H1 (cell line): ENCODE results near the gene GFY. TPM values are rescaled to one million over a fixed set of nuclear protein-coding genes. Genes with fewer than 3 reads are reported as not detected.

Source experiments
- CTCF ChIA-PET: fragments of 300-600 bp; sonication (Branson Sonifier 250); formaldehyde crosslinking; loops from one replicate; lab custom pipeline; 2021; ENCODE audit not compliant: partially characterized antibody; lab: Charles Lee
- POLR2A ChIA-PET: fragments of 300-600 bp; sonication (Branson Sonifier 250); formaldehyde crosslinking; loops from one replicate; lab custom pipeline; 2021; ENCODE audit warnings: inconsistent platforms; ENCODE audit not compliant: partially characterized antibody; lab: Charles Lee
- DNase-seq, 2 experiments: peaks; one replicate each; pipeline versions ENCODE4 v3.0.0 to v3.0.0-alpha.2; 2010 to 2022; ENCODE audit warnings: low spot score in 2 of 2, low read depth in 1 of 2, mixed read lengths in 1 of 2
- FAIRE-seq: peaks from 2 replicates; lab custom pipeline; 2011; peaks lifted over from hg19 to GRCh38; lab: Jason Lieb, UNC
- H2AFZ ChIP-seq: 2 replicates; pipeline ENCODE4 v1.8.1; 2012; ENCODE audit warnings: low read length, inconsistent platforms
- H2AK5ac ChIP-seq: 2 replicates; pipeline ENCODE4 v1.6.1; 2013; ENCODE audit warnings: low read depth, low read length
- H2BK120ac ChIP-seq: replicated peaks from 2 replicates; pipeline ENCODE3; 2013; ENCODE audit warnings: low read depth, low read length, inconsistent platforms
- H2BK12ac ChIP-seq: 2 replicates; pipeline ENCODE4 v1.6.1; 2013; ENCODE audit warnings: low read depth, low read length
- H2BK15ac ChIP-seq: 2 replicates; pipeline ENCODE4 v1.6.1; 2013; ENCODE audit warnings: low read length
- H2BK20ac ChIP-seq: 2 replicates; pipeline ENCODE4 v1.6.1; 2013; ENCODE audit warnings: low read length
- H2BK5ac ChIP-seq: 2 replicates; pipeline ENCODE4 v1.6.1; 2013; ENCODE audit warnings: low read depth, low read length
- H3K14ac ChIP-seq: 2 replicates; pipeline ENCODE4 v1.6.1; 2013; ENCODE audit warnings: inconsistent platforms; ENCODE audit not compliant: insufficient read length
- H3K18ac ChIP-seq: 2 replicates; pipeline ENCODE4 v1.6.1; 2013; ENCODE audit warnings: low read length; ENCODE audit errors: extremely low read depth
- H3K23ac ChIP-seq: 2 replicates; pipeline ENCODE4 v1.6.1; 2013; ENCODE audit warnings: inconsistent platforms; ENCODE audit not compliant: insufficient read length
- H3K23me2 ChIP-seq: 2 replicates; pipeline ENCODE4 v1.6.1; 2013; ENCODE audit warnings: low read depth, low read length
- H3K27ac ChIP-seq: 2 replicates; pipeline ENCODE4 v1.6.1; 2011; ENCODE audit warnings: low read depth, low read length, inconsistent platforms
- H3K27me3 ChIP-seq, 4 experiments: replicated peaks in 1 of 4; 1 replicate in 1 of 4; 2 replicates in 3 of 4; pipeline versions ENCODE4 v1.6.1 to v1.8.1; 2011 to 2013; ENCODE audit warnings: low read length in 3 of 4, mild to moderate bottlenecking in 3 of 4, inconsistent platforms in 2 of 4, mixed read lengths in 2 of 4, moderate library complexity in 1 of 4; ENCODE audit not compliant: control insufficient read depth in 3 of 4, insufficient read depth in 3 of 4; ENCODE audit errors: extremely low read depth in 1 of 4
- H3K36me3 ChIP-seq, 4 experiments: 2 replicates each; pipeline versions ENCODE4 v1.6.1 to v1.8.1; 2011 to 2013; ENCODE audit warnings: mild to moderate bottlenecking in 4 of 4, low read length in 3 of 4, moderate library complexity in 2 of 4, control low read depth in 1 of 4, inconsistent platforms in 1 of 4; ENCODE audit not compliant: insufficient read depth in 4 of 4, control insufficient read depth in 2 of 4
- H3K4ac ChIP-seq: replicated peaks from 2 replicates; pipeline ENCODE3; 2013; ENCODE audit warnings: low read length, low read depth, mixed read lengths, inconsistent platforms; ENCODE audit not compliant: insufficient read length
- H3K4me1 ChIP-seq, 4 experiments: replicated peaks in 1 of 4; 1 replicate in 1 of 4; 2 replicates in 3 of 4; pipeline versions ENCODE4 v1.6.1 to v1.8.1; 2011 to 2013; ENCODE audit warnings: low read length in 3 of 4, inconsistent platforms in 2 of 4, mixed read lengths in 1 of 4; ENCODE audit not compliant: insufficient read depth in 4 of 4, control insufficient read depth in 3 of 4
- H3K4me2 ChIP-seq, 2 experiments: 2 replicates each; pipeline versions ENCODE4 v1.6.1 to v1.8.1; 2011 to 2013; ENCODE audit warnings: low read depth in 2 of 2, low read length in 2 of 2, control low read depth in 1 of 2, inconsistent platforms in 1 of 2, mild to moderate bottlenecking in 1 of 2; ENCODE audit not compliant: insufficient read depth in 1 of 2
- H3K4me3 ChIP-seq, 4 experiments: fragments of 200-600, 300-600 bp in 1 of 4; sonication (generic), shearing (Covaris generic), sonication (Bioruptor Twin) in 1 of 4; 2 replicates each; pipeline versions ENCODE4 v1.5.1 to v1.8.1; 2011 to 2016; ENCODE audit warnings: low read length in 4 of 4, low read depth in 3 of 4, control low read depth in 2 of 4, inconsistent platforms in 2 of 4, mild to moderate bottlenecking in 2 of 4, mixed read lengths in 1 of 4, moderate library complexity in 1 of 4; ENCODE audit not compliant: insufficient read depth in 2 of 4; ENCODE audit errors: extremely low read depth in 1 of 4
- H3K56ac ChIP-seq: replicated peaks from 2 replicates; pipeline ENCODE3; 2013; ENCODE audit warnings: low read depth, mild to moderate bottlenecking, mixed read lengths, low read length, inconsistent platforms; ENCODE audit not compliant: insufficient read length
- H3K79me1 ChIP-seq: 2 replicates; pipeline ENCODE4 v1.6.1; 2013; ENCODE audit warnings: low read depth, low read length, control low read depth
- H3K79me2 ChIP-seq, 2 experiments: 2 replicates each; pipeline versions ENCODE4 v1.6.1 to v1.8.1; 2012 to 2013; ENCODE audit warnings: low read length in 2 of 2, mild to moderate bottlenecking in 2 of 2, inconsistent platforms in 1 of 2; ENCODE audit not compliant: insufficient read depth in 2 of 2, control insufficient read depth in 1 of 2
- H3K9ac ChIP-seq, 4 experiments: replicated peaks in 1 of 4; 1 replicate in 1 of 4; 2 replicates in 3 of 4; pipeline versions ENCODE4 v1.6.1 to v1.8.1; 2011 to 2013; ENCODE audit warnings: low read depth in 3 of 4, low read length in 3 of 4, control low read depth in 2 of 4, mild to moderate bottlenecking in 2 of 4, moderate library complexity in 2 of 4, inconsistent platforms in 1 of 4; ENCODE audit errors: extremely low read depth in 1 of 4
- H3K9me3 ChIP-seq, 2 experiments: 2 replicates each; pipeline versions ENCODE4 v1.6.1 to v1.8.1; 2012 to 2013; ENCODE audit warnings: mild to moderate bottlenecking in 2 of 2, moderate library complexity in 2 of 2, control low read depth in 1 of 2, inconsistent platforms in 1 of 2, low read depth in 1 of 2, low read length in 1 of 2, mixed read lengths in 1 of 2; ENCODE audit not compliant: insufficient read depth in 2 of 2
- H4K20me1 ChIP-seq, 2 experiments: replicated peaks in 1 of 2; 2 replicates each; pipeline versions ENCODE3 to v1.8.1; 2011 to 2013; ENCODE audit warnings: inconsistent platforms in 2 of 2, low read length in 2 of 2, mild to moderate bottlenecking in 1 of 2; ENCODE audit not compliant: insufficient read depth in 2 of 2, control insufficient read depth in 1 of 2
- H4K5ac ChIP-seq: 2 replicates; pipeline ENCODE4 v1.6.1; 2013; ENCODE audit warnings: low read length, low read depth, mixed read lengths, inconsistent platforms; ENCODE audit not compliant: insufficient read length
- H4K8ac ChIP-seq: 2 replicates; pipeline ENCODE4 v1.8.0; 2013; ENCODE audit warnings: mild to moderate bottlenecking, moderate library complexity, low read length, inconsistent platforms; ENCODE audit not compliant: insufficient read depth; ENCODE audit errors: extremely low read depth
- H4K91ac ChIP-seq: replicated peaks from 2 replicates; pipeline ENCODE3; 2013; ENCODE audit warnings: low read length, mixed read lengths, inconsistent platforms; ENCODE audit not compliant: insufficient read length
- BACH1 ChIP-seq: IDR thresholded peaks from 2 replicates; pipeline ENCODE4 v1.6.1; 2012; ENCODE audit warnings: low read length, improper control_type of control experiment
- BCL11A ChIP-seq, 2 experiments: IDR thresholded peaks; one replicate each; pipeline ENCODE4 v1.6.1; 2011; ENCODE audit warnings: low read depth in 2 of 2, low read length in 2 of 2, mild to moderate bottlenecking in 2 of 2
- CEBPB ChIP-seq: IDR thresholded peaks from 2 replicates; pipeline ENCODE4 v1.6.1; 2012; ENCODE audit warnings: low read depth, low read length
- CHD1 ChIP-seq: IDR thresholded peaks from 2 replicates; pipeline ENCODE4 v1.6.1; 2012; ENCODE audit warnings: low read depth, low read length, improper control_type of control experiment
- FOSL1 ChIP-seq: IDR thresholded peaks from 2 replicates; pipeline ENCODE4 v1.6.1; 2011; ENCODE audit warnings: mild to moderate bottlenecking, low read depth, low read length, moderate library complexity; ENCODE audit not compliant: insufficient read depth
- GABPA ChIP-seq: IDR thresholded peaks from 2 replicates; pipeline ENCODE4 v1.6.1; 2011; ENCODE audit warnings: mild to moderate bottlenecking, low read length, moderate library complexity, borderline replicate concordance; ENCODE audit not compliant: insufficient read depth
- GTF2F1 ChIP-seq: IDR thresholded peaks from 2 replicates; pipeline ENCODE4 v1.6.1; 2012; ENCODE audit warnings: low read depth, low read length, improper control_type of control experiment, borderline replicate concordance
- HDAC6 ChIP-seq: IDR thresholded peaks from one replicate; pipeline ENCODE4 v1.7.1; 2012; ENCODE audit warnings: low read depth, mild to moderate bottlenecking, inconsistent platforms, low read length, moderate library complexity
- NANOG ChIP-seq: IDR thresholded peaks from 2 replicates; pipeline ENCODE4 v1.6.1; 2011; ENCODE audit warnings: low read length, low read depth, mild to moderate bottlenecking, inconsistent platforms; ENCODE audit not compliant: insufficient read depth, poor library complexity, severe bottlenecking
- NRF1 ChIP-seq: IDR thresholded peaks from 2 replicates; pipeline ENCODE4 v1.6.1; 2011; ENCODE audit warnings: mild to moderate bottlenecking, low read depth, low read length, improper control_type of control experiment
- PHF8 ChIP-seq: fragments of 200-600 bp; sonication (generic); conservative IDR thresholded peaks from 2 replicates; pipeline ENCODE4 v1.7.1; 2012; ENCODE audit warnings: low read depth, mild to moderate bottlenecking, inconsistent platforms, low read length, moderate library complexity
- SIX5 ChIP-seq: IDR thresholded peaks from 2 replicates; pipeline ENCODE4 v1.6.1; 2011; ENCODE audit warnings: mild to moderate bottlenecking, low read depth, low read length
- SP2 ChIP-seq: IDR thresholded peaks from 2 replicates; pipeline ENCODE4 v1.6.1; 2012; ENCODE audit warnings: mild to moderate bottlenecking, low read length, inconsistent platforms
- WGBS, 2 experiments: shearing (Covaris generic) in 1 of 2; methylation state at CpG; one replicate each; pipeline versions ENCODE4 v1.1.6 to v1.1.7; 2013 to 2015; ENCODE audit warnings: low lambda C conversion rate in 2 of 2, mixed read lengths in 2 of 2, inconsistent platforms in 1 of 2, low coverage in 1 of 2, missing lambda C conversion rate in 1 of 2; ENCODE audit not compliant: insufficient replicate concordance in 2 of 2, insufficient coverage in 1 of 2, insufficient read length in 1 of 2; ENCODE audit errors: extremely low coverage in 1 of 2, missing lambda C conversion rate in 1 of 2; 5-methylcytosine and 5-hydroxymethylcytosine counted together
- polyA plus RNA-seq, 7 experiments: library from polyadenylated mRNA; depleted of rRNA in 3 of 7; stranded (reverse) in 5 of 7; unstranded in 2 of 7; fragments of >200 nt in 5 of 7; fragments of 200-250 nt in 2 of 7; gene quantifications; 1 replicate in 5 of 7; 2 replicates in 1 of 7; 4 replicates in 1 of 7; pipeline versions ENCODE4 v1.2.1 to v1.2.3, GENCODE V29; 2011 to 2013; ENCODE audit warnings: missing spikeins in 2 of 7, mixed read lengths in 2 of 7
- total RNA-seq: library from RNA; stranded (reverse); fragmentation: NEBNext Ultra II Directional; extraction: Animal tissue kit (Norgen Biotek cat#: 25700); gene quantifications from 2 replicates; pipeline ENCODE4 v1.2.1, GENCODE V29; 2021
- TF ChIP-seq, protein P1 (sequence below): IDR thresholded peaks from 2 replicates; pipeline ENCODE4 v1.6.1; 2011; ENCODE audit warnings: low read length, improper control_type of control experiment

GFY gene
- total and polyA plus RNA-seq, 2 of the 8 experiments (the other 6 are each of a cell fraction or from before 2014, with no cell fraction given): 0.68 to 0.93 TPM

DNA sequence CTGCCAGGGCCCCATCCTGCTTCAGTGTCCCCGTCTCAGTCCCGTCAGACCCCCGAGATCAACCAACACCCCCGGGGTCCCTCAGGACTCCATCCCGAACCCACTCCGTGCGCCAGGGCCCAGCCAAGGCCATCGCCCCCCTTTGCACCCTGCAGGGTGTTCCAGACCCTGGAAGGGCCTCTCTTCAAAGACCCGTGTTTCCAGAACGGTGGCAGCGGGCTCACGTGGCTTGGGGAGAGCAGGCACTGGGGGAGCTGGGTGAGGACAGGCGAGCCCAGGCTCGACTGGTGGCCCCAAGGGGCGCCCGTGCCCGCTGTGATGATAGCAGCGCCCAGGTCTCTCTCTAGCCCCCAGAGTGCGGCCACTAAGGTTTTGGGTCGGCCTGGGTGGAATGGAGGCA is 35.8 kb upstream of the GFY start:
- no peak overlapping the region for H3K27ac ChIP-seq
- H2BK15ac ChIP-seq: no peak overlapping the region
- H3K23me2 ChIP-seq: no peaks in the 10 kb centered on the region; the same call in 1 of the 2 replicates
- no peak overlapping the region for H2BK120ac ChIP-seq
- DNase-seq (no peak), FAIRE-seq (no peak)
- no peak overlapping the region for H3K4me3 ChIP-seq
- no peaks in the 10 kb centered on the region for H4K20me1 ChIP-seq
- H3K36me3 ChIP-seq: no peaks in the 10 kb centered on the region
- CTCF ChIA-PET: interaction anchor here (0.7 to 10.4 kb wide), 9 partner anchors 14 to 164 kb away, joined by 3 to 291 read pairs (median 8); partner anchors contain the start of genes GFY and PTH2
- no peak overlapping the region for H3K56ac ChIP-seq
- no peak overlapping the region for H2AK5ac ChIP-seq
- POLR2A ChIA-PET: interaction anchor here (0.6 to 1.1 kb wide), 7 partner anchors 16 to 224 kb away, joined by 3 read pairs; no protein-coding TSS in a partner anchor
- H3K4me1 ChIP-seq: peaks cover 0 to 3% (median under 1%) of the 10 kb centered on the region in 4 experiments; a peak in 2 of 7 replicates
- no peak overlapping the region for H3K23ac ChIP-seq
- H3K27me3 ChIP-seq: no peaks in the 10 kb centered on the region
- no peak overlapping the region for H3K4ac ChIP-seq
- no peak overlapping the region for H3K4me2 ChIP-seq
- no peaks in the 10 kb centered on the region for H3K79me2 ChIP-seq
- H4K5ac ChIP-seq: no peak overlapping the region
- H2BK5ac ChIP-seq: no peak overlapping the region
- H4K8ac ChIP-seq: no peak overlapping the region
- no peak overlapping the region for H3K18ac ChIP-seq
- H2BK12ac ChIP-seq: peak overlapping the region; percentile 50; the same call in 1 of the 2 replicates
- no peak overlapping the region for H2BK20ac ChIP-seq
- H2AFZ ChIP-seq: no peak overlapping the region
- H3K79me1 ChIP-seq: no peaks in the 10 kb centered on the region
- WGBS, 2 experiments: 94% methylated on average over 16 of the region's 20 CpGs; no CpG with 5 or more reads in 1 of the 2 experiments
- no peaks in the 10 kb centered on the region for H3K9me3 ChIP-seq
- no peak overlapping the region for H3K9ac ChIP-seq
- no peak overlapping the region for H3K14ac ChIP-seq
- H4K91ac ChIP-seq: no peak overlapping the region
- TF ChIP-seq BCL11A (IDR thresholded peaks at IDR 0.05; ENCODE audit: low read depth in 2 of 2, low read length in 2 of 2) (no peak), CEBPB (no peak), CHD1 (no peak), BACH1 (no peak), FOSL1 (no peak), SIX5 (no peak), GTF2F1 (no peak), SP2 (no peak), NRF1 (no peak), GABPA (no peak), NANOG (no peak), HDAC6 (no peak), PHF8 (no peak)
- TF ChIP-seq, protein P1, sequence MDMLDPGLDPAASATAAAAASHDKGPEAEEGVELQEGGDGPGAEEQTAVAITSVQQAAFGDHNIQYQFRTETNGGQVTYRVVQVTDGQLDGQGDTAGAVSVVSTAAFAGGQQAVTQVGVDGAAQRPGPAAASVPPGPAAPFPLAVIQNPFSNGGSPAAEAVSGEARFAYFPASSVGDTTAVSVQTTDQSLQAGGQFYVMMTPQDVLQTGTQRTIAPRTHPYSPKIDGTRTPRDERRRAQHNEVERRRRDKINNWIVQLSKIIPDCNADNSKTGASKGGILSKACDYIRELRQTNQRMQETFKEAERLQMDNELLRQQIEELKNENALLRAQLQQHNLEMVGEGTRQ: no peak
